Skeletal muscle cell (primary cell): Measurements from ENCODE around the gene BIVM.

ENCODE experiments used
- DNase-seq: peaks from one replicate; pipeline ENCODE4 v3.0.0-alpha.2; 2010; ENCODE audit warnings: low read depth
- H3K4me3 ChIP-seq: 2 replicates; pipeline ENCODE4 v1.5.1; 2011; ENCODE audit warnings: low read depth, mild to moderate bottlenecking, control low read depth, low read length, moderate library complexity

Gene BIVM

DNA sequence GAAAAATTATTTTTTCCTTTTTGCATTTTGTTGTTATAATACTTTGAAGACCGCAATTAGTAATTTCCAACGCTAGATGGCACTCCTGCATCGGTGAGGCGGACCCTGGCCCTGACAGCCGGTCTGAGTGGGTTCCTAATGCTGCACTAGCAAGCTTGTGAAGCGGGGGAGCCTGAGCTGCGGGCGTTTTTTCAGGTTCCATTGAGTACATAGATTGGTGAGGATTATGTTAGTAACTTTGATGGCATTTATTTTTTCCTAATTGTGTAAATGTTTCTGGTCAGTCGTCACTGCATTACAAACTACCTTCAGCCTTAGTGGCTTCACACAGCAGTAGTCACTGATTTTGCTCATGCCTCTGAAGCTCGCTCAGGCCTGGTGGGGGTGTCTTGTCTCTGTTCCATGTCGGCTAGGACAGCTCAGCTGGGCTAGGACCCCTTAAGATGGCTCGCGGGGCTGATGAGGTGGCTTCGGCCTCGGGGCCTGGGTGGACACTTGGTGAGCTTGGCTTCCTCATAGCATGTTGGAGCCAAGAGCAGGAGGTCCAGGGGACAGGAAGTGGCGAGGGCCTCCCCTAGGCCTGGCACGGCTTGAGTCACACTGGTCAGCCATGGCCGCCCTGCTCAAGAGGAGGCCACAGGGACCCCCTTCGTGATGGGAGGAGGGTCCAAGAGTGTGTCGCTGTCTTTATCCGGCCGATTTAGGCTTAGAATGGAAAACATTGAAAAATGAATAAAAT is 71.9 kb downstream of the BIVM start:
- DNase-seq, result no peak
- no peak overlapping the region for H3K4me3 ChIP-seq

GRCh38 chr13:102872131-102872530 is 73.2 kb downstream of the BIVM start:
- H3K4me3 ChIP-seq, result no peak overlapping the region
- no peak for DNase-seq

GRCh38 chr13:102872531-102872930 is 73.6 kb downstream of the BIVM start:
- no peak for DNase-seq
- H3K4me3 ChIP-seq, result no peak overlapping the region

DNA sequence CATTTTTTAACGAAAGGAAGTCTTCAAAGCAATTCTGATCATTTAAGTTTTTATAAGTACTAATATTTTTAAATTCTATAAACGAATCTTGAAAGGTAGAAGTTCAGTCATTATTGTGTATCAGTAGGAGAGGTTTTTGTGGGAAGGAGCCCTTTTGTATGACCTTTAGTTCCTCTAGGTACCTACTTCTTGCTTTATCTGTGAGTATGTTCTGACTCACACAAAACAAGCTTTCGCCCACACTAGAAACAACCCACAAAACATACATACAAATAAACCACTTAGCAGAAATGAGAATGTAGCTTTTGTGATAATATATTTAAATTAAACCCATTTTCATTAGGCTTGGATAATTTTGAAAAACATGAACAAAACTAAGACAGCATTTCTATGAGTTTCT is 74.7 kb downstream of the BIVM start:
- DNase-seq, result no peak
- H3K4me3 ChIP-seq, result no peak overlapping the region

DNA sequence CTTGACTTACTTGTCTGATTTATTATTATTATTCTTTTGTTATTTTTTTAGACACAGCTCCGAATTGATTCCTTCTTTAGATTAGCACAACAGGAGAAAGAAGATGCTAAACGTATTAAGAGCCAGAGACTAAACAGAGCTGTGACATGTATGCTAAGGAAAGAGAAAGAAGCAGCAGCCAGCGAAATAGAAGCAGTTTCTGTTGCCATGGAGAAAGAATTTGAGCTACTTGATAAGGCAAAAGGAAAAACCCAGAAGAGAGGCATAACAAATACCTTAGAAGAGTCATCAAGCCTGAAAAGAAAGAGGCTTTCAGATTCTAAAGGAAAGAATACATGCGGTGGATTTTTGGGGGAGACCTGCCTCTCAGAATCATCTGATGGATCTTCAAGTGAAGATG is 76.3 kb downstream of the BIVM start:
- H3K4me3 ChIP-seq, result no peak overlapping the region
- DNase-seq, result no peak

DNA sequence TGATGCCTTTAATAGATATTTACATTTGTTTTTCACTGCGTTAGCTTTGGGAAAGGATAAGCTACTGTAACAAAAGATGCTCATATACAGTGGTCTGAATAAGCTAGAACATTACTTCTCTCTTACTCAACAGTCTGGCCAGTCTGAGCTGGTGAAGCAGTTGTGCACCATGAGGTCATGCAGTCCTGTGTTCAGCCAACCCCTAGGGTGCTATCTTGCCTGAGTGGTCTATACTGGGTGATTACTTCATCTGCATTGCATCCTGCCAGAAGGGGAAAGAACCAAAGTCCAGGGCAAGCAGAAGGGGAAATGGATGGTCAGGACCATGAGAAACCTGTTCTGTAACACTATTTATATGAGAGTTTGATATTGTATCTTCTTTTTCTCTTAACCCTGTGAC is 78.4 kb downstream of the BIVM start:
- no peak overlapping the region for H3K4me3 ChIP-seq
- DNase-seq, result peak; percentile 54

GRCh38 chr13:102878481-102878880 is 79.6 kb downstream of the BIVM start:
- peak; percentile 37 for DNase-seq
- no peak overlapping the region for H3K4me3 ChIP-seq

GRCh38 chr13:102879793-102880499 is 81.0 kb downstream of the BIVM start:
- no peak for DNase-seq
- no peak overlapping the region for H3K4me3 ChIP-seq

GRCh38 chr13:102881819-102882686 is 83.1 kb downstream of the BIVM start:
- H3K4me3 ChIP-seq, result no peak overlapping the region
- DNase-seq, result no peak
